SK-N-SH (cell line): ENCODE data around the gene FRMD4B. TPM values are rescaled to one million over a fixed set of nuclear protein-coding genes. Genes with fewer than 3 reads are reported as not detected.

Experiments used
- CTCF ChIA-PET: fragments of 300-600, 350-600 bp; formaldehyde crosslinking; extraction: SDS; loops from one replicate; lab custom pipeline; 2021; lab: Yijun Ruan, JAX
- POLR2A ChIA-PET: fragments of 350-600 bp; sonication (Branson Sonifier 250); formaldehyde crosslinking; extraction: SDS; loops from one replicate; lab custom pipeline; 2020; ENCODE audit warnings: antibody characterized with exemption, inconsistent platforms; lab: Yijun Ruan, JAX
- DNase-seq: peaks from one replicate; pipeline ENCODE4 v3.0.0; 2012
- H2AFZ ChIP-seq: fragments of 200-600 bp; sonication (generic); 2 replicates; pipeline ENCODE4 v1.8.1; 2016; ENCODE audit warnings: antibody characterized with exemption, mild to moderate bottlenecking, low read depth
- H3F3A ChIP-seq: fragments of 200-600 bp; sonication (generic); replicated peaks from 2 replicates; pipeline ENCODE3; 2016; ENCODE audit warnings: antibody characterized with exemption, mild to moderate bottlenecking; ENCODE audit not compliant: insufficient read depth
- H3K27ac ChIP-seq, 2 experiments: fragments of 200-500 bp in 1 of 2; fragments of 200-600 bp in 1 of 2; sonication (Bioruptor generic) in 1 of 2; sonication (generic), shearing (Covaris generic) in 1 of 2; 2 replicates each; pipeline versions ENCODE4 v1.5.1 to v1.6.1; 2014 to 2016; ENCODE audit warnings: low read depth in 2 of 2, inconsistent platforms in 1 of 2, low read length in 1 of 2, mild to moderate bottlenecking in 1 of 2, mixed read lengths in 1 of 2
- H3K27me3 ChIP-seq: fragments of 200-600 bp; sonication (generic), shearing (Covaris generic); 2 replicates; pipeline ENCODE4 v1.6.1; 2016; ENCODE audit warnings: mixed run types; ENCODE audit not compliant: insufficient read depth
- H3K36me3 ChIP-seq, 2 experiments: fragments of 200-500 bp in 1 of 2; fragments of 200-600 bp in 1 of 2; sonication (Bioruptor generic) in 1 of 2; sonication (generic) in 1 of 2; replicated peaks in 1 of 2; 2 replicates each; pipeline versions ENCODE3 to v1.5.1; 2014 to 2016; ENCODE audit warnings: low read length in 1 of 2, mild to moderate bottlenecking in 1 of 2; ENCODE audit not compliant: insufficient read depth in 2 of 2, control insufficient read depth in 1 of 2
- H3K4me1 ChIP-seq, 2 experiments: fragments of 200-500 bp in 1 of 2; fragments of 200-600 bp in 1 of 2; sonication (Bioruptor generic) in 1 of 2; sonication (generic), shearing (Covaris generic) in 1 of 2; 2 replicates each; pipeline versions ENCODE4 v1.5.1 to v1.6.1; 2014 to 2016; ENCODE audit warnings: low read depth in 1 of 2, low read length in 1 of 2, mixed run types in 1 of 2; ENCODE audit not compliant: insufficient read depth in 2 of 2, control insufficient read depth in 1 of 2
- H3K4me2 ChIP-seq: fragments of 200-600 bp; sonication (generic), shearing (Covaris generic); 2 replicates; pipeline ENCODE4 v1.6.1; 2017; ENCODE audit warnings: mixed run types
- H3K4me3 ChIP-seq, 2 experiments: fragments of 200-500 bp in 1 of 2; fragments of 200-600 bp in 1 of 2; sonication (Bioruptor generic) in 1 of 2; sonication (generic), shearing (Covaris generic) in 1 of 2; 2 replicates each; pipeline versions ENCODE4 v1.5.1 to v1.8.1; 2014 to 2016; ENCODE audit warnings: low read depth in 2 of 2, inconsistent platforms in 1 of 2, low read length in 1 of 2, mild to moderate bottlenecking in 1 of 2, mixed read lengths in 1 of 2, moderate library complexity in 1 of 2
- H3K79me2 ChIP-seq: fragments of 200-600 bp; sonication (generic); 2 replicates; pipeline ENCODE4 v1.8.1; 2017; ENCODE audit warnings: mild to moderate bottlenecking; ENCODE audit not compliant: insufficient read depth
- H3K9ac ChIP-seq: fragments of 200-600 bp; sonication (generic); 2 replicates; pipeline ENCODE4 v1.6.1; 2017; ENCODE audit warnings: mixed run types
- H3K9me2 ChIP-seq: fragments of 200-600 bp; sonication (generic); 2 replicates; pipeline ENCODE4 v1.6.1; 2017; ENCODE audit warnings: mixed run types
- H3K9me3 ChIP-seq: fragments of 200-600 bp; sonication (generic); 2 replicates; pipeline ENCODE4 v1.6.1; 2017; ENCODE audit warnings: mixed run types, mild to moderate bottlenecking, moderate library complexity
- H4K20me1 ChIP-seq: fragments of 200-600 bp; sonication (generic); 2 replicates; pipeline ENCODE4 v1.6.1; 2017; ENCODE audit warnings: mild to moderate bottlenecking, mixed run types; ENCODE audit not compliant: insufficient read depth
- FOXJ3 ChIP-seq: sonication (generic); formaldehyde crosslinking; IDR thresholded peaks from 2 replicates; pipeline ENCODE4 v1.5.1; 2020; ENCODE audit warnings: mild to moderate bottlenecking, missing genetic modification reagents
- NRF1 ChIP-seq: IDR thresholded peaks from 2 replicates; pipeline ENCODE4 v1.6.1; 2012; ENCODE audit warnings: low read depth, mild to moderate bottlenecking, low read length
- RXRA ChIP-seq: IDR thresholded peaks from 2 replicates; pipeline ENCODE4 v1.4.0; 2012; ENCODE audit warnings: low read depth, mild to moderate bottlenecking, borderline replicate concordance
- SMC3 ChIP-seq: IDR thresholded peaks from 2 replicates; pipeline ENCODE4 v1.6.1; 2012; ENCODE audit warnings: low read depth, low read length, improper control_type of control experiment
- TAF1 ChIP-seq: IDR thresholded peaks from 2 replicates; pipeline ENCODE4 v1.6.1; 2012; ENCODE audit warnings: low read depth, mild to moderate bottlenecking, low read length, moderate library complexity, borderline replicate concordance
- YY1 ChIP-seq: IDR thresholded peaks from 2 replicates; pipeline ENCODE4 v1.4.0; 2012; ENCODE audit warnings: low read depth, mild to moderate bottlenecking
- WGBS: methylation state at CpG from one replicate; pipeline ENCODE4 v1.1.6; 2017; ENCODE audit warnings: low lambda C conversion rate; 5-methylcytosine and 5-hydroxymethylcytosine counted together
- polyA plus RNA-seq, 3 experiments: library from polyadenylated mRNA; depleted of rRNA; stranded (reverse); fragments of >200 nt; gene quantifications; 2 replicates each; pipeline ENCODE4 v1.2.3, GENCODE V29; 2012
- TF ChIP-seq, protein P1 (sequence below): IDR thresholded peaks from 2 replicates; pipeline ENCODE4; 2012
- TF ChIP-seq, protein P2 (sequence below): IDR thresholded peaks from 2 replicates; pipeline ENCODE4 v1.4.0; 2012; ENCODE audit warnings: low read depth, borderline replicate concordance
- TF ChIP-seq, protein P3 (sequence below): fragments of 150-350 bp; IDR thresholded peaks from 2 replicates; pipeline ENCODE4 v1.6.1; 2017; ENCODE audit warnings: antibody characterized with exemption, low read length, low read depth, borderline replicate concordance
- TF ChIP-seq, protein P4 (sequence below): IDR thresholded peaks from 2 replicates; pipeline ENCODE4 v1.4.0; 2012; ENCODE audit warnings: low read depth

Gene FRMD4B
- polyA plus RNA-seq, 1 of the 3 experiments (the other 2 are of a cell fraction), result 0.53 TPM

DNA sequence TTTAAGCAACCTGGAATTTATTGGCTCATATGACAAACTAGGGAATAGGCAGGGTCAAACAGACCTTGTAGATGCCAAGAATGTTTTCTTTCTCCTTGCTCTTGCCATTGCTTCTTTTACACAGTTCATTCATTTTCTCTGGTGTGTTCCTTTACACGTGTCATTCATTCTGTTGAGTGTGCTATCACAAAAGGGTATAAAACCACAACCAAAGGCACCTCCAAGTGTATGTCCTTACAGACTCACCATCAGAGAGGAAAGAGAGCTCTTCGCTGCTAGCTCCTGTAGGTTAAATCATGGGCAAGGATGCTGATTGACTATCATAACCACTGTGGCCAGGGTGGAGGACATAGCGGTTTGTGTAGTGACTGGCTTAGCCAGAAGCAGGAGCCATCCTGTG lies 19.2 kb upstream of the FRMD4B start:
- Histone ChIP-seq H3K9me3 (no peaks in the 10 kb centered on the region), H3K4me2 (no peak overlapping the region), H3K36me3 (no peaks in the 10 kb centered on the region), H3K9me2 (no peaks in the 10 kb centered on the region), H2AFZ (no peak overlapping the region), H4K20me1 (no peaks in the 10 kb centered on the region), H3K27ac (no peak overlapping the region), H3K4me1 (peaks cover 0 to 2% of the 10 kb centered on the region in 2 experiments; a peak in 1 of 4 replicates), H3K79me2 (no peaks in the 10 kb centered on the region), H3K27me3 (no peaks in the 10 kb centered on the region), H3F3A (no peaks in the 10 kb centered on the region), H3K4me3 (no peak overlapping the region), H3K9ac (no peak overlapping the region)
- CTCF ChIA-PET, result interaction anchor here (1.3 to 1.6 kb wide), 2 partner anchors 24 to 46 kb away, joined by 3 to 4 read pairs; no protein-coding TSS in a partner anchor
- POLR2A ChIA-PET, result no interaction called here
- no peak for DNase-seq
- 69% methylated on average over 3 of the region's 3 CpGs for WGBS
- TF ChIP-seq FOXJ3 (CRISPR knock-in tag) (no peak), TAF1 (no peak), RXRA (no peak), NRF1 (no peak), SMC3 (no peak)
- TF ChIP-seq, protein P1, sequence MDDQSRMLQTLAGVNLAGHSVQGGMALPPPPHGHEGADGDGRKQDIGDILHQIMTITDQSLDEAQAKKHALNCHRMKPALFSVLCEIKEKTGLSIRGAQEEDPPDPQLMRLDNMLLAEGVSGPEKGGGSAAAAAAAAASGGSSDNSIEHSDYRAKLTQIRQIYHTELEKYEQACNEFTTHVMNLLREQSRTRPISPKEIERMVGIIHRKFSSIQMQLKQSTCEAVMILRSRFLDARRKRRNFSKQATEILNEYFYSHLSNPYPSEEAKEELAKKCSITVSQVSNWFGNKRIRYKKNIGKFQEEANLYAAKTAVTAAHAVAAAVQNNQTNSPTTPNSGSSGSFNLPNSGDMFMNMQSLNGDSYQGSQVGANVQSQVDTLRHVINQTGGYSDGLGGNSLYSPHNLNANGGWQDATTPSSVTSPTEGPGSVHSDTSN, result no peak
- TF ChIP-seq, protein P2, sequence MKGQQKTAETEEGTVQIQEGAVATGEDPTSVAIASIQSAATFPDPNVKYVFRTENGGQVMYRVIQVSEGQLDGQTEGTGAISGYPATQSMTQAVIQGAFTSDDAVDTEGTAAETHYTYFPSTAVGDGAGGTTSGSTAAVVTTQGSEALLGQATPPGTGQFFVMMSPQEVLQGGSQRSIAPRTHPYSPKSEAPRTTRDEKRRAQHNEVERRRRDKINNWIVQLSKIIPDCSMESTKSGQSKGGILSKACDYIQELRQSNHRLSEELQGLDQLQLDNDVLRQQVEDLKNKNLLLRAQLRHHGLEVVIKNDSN, result no peak
- TF ChIP-seq, protein P3, sequence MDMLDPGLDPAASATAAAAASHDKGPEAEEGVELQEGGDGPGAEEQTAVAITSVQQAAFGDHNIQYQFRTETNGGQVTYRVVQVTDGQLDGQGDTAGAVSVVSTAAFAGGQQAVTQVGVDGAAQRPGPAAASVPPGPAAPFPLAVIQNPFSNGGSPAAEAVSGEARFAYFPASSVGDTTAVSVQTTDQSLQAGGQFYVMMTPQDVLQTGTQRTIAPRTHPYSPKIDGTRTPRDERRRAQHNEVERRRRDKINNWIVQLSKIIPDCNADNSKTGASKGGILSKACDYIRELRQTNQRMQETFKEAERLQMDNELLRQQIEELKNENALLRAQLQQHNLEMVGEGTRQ, result no peak

DNA sequence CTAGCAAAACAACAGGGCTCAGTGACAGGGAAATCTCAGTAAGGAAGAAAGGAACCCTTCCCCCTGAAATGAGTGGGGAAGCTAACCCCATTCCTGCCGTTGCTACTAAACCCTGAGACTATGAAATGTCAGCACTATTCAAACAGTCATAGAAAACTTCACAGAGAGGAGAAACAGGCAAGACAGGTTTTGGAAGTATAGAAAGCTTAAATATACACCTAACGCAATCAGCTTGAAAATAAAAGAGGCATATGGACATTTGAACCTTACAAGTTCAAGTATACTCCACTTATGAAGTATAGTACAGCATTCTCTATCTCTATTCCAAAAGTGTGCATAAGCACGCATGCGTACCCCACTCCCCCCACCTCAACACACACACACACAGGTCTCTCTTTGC lies 17.6 kb upstream of the FRMD4B start:
- no peak overlapping the region for H3K27ac ChIP-seq
- TF ChIP-seq YY1 (no peak), FOXJ3 (CRISPR knock-in tag) (no peak)
- TF ChIP-seq, protein P4, sequence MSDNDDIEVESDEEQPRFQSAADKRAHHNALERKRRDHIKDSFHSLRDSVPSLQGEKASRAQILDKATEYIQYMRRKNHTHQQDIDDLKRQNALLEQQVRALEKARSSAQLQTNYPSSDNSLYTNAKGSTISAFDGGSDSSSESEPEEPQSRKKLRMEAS, result no peak
- TF ChIP-seq, protein P2, result no peak
- TF ChIP-seq, protein P1, result no peak
- DNase-seq, result no peak
- no peaks in the 10 kb centered on the region for H3F3A ChIP-seq
- CTCF ChIA-PET, result interaction anchor here (0.9 to 1.7 kb wide), 4 partner anchors 8 to 242 kb away, joined by 3 to 5 read pairs (median 4); no protein-coding TSS in a partner anchor
- H3K9ac ChIP-seq, result no peak overlapping the region
- H3K4me1 ChIP-seq, result peaks cover 0 to under 1% of the 10 kb centered on the region in 2 experiments; a peak in 1 of 4 replicates
- no peaks in the 10 kb centered on the region for H3K27me3 ChIP-seq
- 80% methylated on average over 4 of the region's 4 CpGs for WGBS
- no peaks in the 10 kb centered on the region for H3K9me3 ChIP-seq
- POLR2A ChIA-PET, result no interaction called here
- no peak overlapping the region for H3K4me2 ChIP-seq
- H2AFZ ChIP-seq, result no peak overlapping the region
- no peaks in the 10 kb centered on the region for H3K79me2 ChIP-seq
- no peaks in the 10 kb centered on the region for H4K20me1 ChIP-seq
- H3K9me2 ChIP-seq, result no peaks in the 10 kb centered on the region
- H3K4me3 ChIP-seq, result no peak overlapping the region
- H3K36me3 ChIP-seq, result no peaks in the 10 kb centered on the region
